UCSD-AML1 (cell line): ENCODE measurements around the gene ZNF79.

ENCODE experiments used
- DNase-seq: peaks from one replicate; lab custom pipeline; 2025; ENCODE audit not compliant: unreplicated experiment; lab: John Stamatoyannopoulos, UW

ZNF79 gene

GRCh38 chr9:127492616-127493015 lies 68.4 kb downstream of the ZNF79 start:
- DNase-seq: no peak

- no peak for DNase-seq
These were observed 69.6 kb downstream of the ZNF79 start for GRCh38 chr9:127493592-127494303.

GRCh38 chr9:127494304-127494702 lies 70.1 kb downstream of the ZNF79 start:
- DNase-seq: no peak
